GM21515 (cell line): ENCODE data around the gene ALCAM.

Experiments used
- ATAC-seq: cut with Tn5 transposase; IDR thresholded peaks from one replicate; pipeline ENCODE4 v1.9.1; 2021; ENCODE audit not compliant: unreplicated experiment

ALCAM gene

GRCh38 chr3:105618556-105618955 lies 251.8 kb downstream of the ALCAM start:
- ATAC-seq, result no peak

- ATAC-seq, result no peak
Measured at GRCh38 chr3:105619651-105620050, 252.9 kb downstream of the ALCAM start.

DNA sequence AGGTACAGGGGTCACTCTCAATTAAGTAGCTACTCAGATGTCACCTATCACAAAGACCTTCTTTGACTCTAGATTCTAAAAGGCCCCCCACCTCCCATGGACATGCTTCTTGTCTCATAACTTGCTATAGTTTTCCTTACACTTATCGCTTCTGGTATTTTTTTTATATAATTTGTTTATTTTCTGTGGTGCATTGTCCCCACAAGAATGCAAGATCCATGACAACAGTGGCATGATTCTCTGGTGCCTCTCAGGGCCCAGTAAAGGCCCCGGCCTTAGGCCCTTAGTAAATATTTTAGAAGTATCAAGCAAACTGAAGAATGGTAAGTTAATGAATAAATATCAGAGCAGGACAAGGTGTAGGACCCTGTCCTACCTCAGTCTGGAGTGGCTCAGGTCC lies 253.5 kb downstream of the ALCAM start:
- no peak for ATAC-seq

DNA sequence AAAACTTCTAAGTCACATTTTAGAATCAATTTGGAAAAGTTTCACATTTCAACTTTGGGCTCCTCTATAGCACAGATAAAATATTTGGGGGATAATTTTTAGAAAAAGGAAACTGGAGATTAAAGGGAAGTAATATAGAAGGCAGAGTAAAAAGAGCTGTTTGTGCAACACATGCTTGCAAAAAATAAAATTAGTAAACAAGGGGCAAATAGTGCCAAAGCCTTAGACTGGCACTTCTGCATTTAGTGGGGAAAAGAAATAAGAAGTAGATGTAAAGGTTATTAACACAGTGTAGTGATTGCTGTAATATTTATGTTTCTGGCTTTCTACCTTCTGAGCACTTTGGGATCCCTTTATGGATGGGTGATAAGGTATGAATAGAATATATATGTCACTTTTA lies 255.5 kb downstream of the ALCAM start:
- no peak for ATAC-seq
